ENCODE measurements around the gene THRAP3. TPM values are rescaled to one million over a fixed set of nuclear protein-coding genes. Genes with fewer than 3 reads are reported as not detected.

The THRAP3 gene
- total RNA-seq, 2 donors from 2014 or later, result 64.3 to 66.4 TPM

- peak overlapping the region in 1 of 2 donors; percentile 31 for H3K27ac ChIP-seq
- no peaks in the 10 kb centered on the region for H3K9me3 ChIP-seq
- no peaks in the 10 kb centered on the region for H3K27me3 ChIP-seq
- no peak for DNase-seq (ENCODE audit: low spot score)
- peaks cover 25% of the 10 kb centered on the region for H3K36me3 ChIP-seq
- no peak for TF ChIP-seq CTCF (IDR thresholded peaks at IDR 0.05)
- H3K4me3 ChIP-seq, result no peak overlapping the region
- H3K4me1 ChIP-seq, result peaks cover 0 to 40% of the 10 kb centered on the region in 2 donors
Measured at GRCh38 chr1:36339215-36339614, 115.0 kb downstream of the THRAP3 start.

- H3K9me3 ChIP-seq, result no peaks in the 10 kb centered on the region
- no peaks in the 10 kb centered on the region for H3K27me3 ChIP-seq
- no peak for TF ChIP-seq CTCF (IDR thresholded peaks at IDR 0.05)
- peaks cover 0 to 40% of the 10 kb centered on the region in 2 donors for H3K4me1 ChIP-seq
- peaks cover 29% of the 10 kb centered on the region for H3K36me3 ChIP-seq
- H3K27ac ChIP-seq, result no peak overlapping the region
- H3K4me3 ChIP-seq, result no peak overlapping the region
- no peak for DNase-seq (ENCODE audit: low spot score)
Measured at GRCh38 chr1:36339615-36340014, 115.4 kb downstream of the THRAP3 start.

GRCh38 chr1:36341626-36342320, 117.5 kb downstream of the THRAP3 start:
- Histone ChIP-seq H3K27ac (no peak overlapping the region), H3K36me3 (peaks cover 48% of the 10 kb centered on the region), H3K4me3 (no peak overlapping the region), H3K27me3 (no peaks in the 10 kb centered on the region), H3K9me3 (no peaks in the 10 kb centered on the region), H3K4me1 (peaks cover 0 to 40% of the 10 kb centered on the region in 2 donors)
- no peak for TF ChIP-seq CTCF (IDR thresholded peaks at IDR 0.05)
- DNase-seq (ENCODE audit: low spot score), result no peak

- Histone ChIP-seq H3K27me3 (no peaks in the 10 kb centered on the region), H3K4me1 (peaks cover 0 to 36% of the 10 kb centered on the region in 2 donors), H3K4me3 (no peak overlapping the region), H3K27ac (no peak overlapping the region), H3K9me3 (no peaks in the 10 kb centered on the region), H3K36me3 (peaks cover 56% of the 10 kb centered on the region)
- DNase-seq (ENCODE audit: low spot score), result no peak
- TF ChIP-seq CTCF (IDR thresholded peaks at IDR 0.05), result peak; percentile 46 to 78
Measured at GRCh38 chr1:36342426-36343185, 118.4 kb downstream of the THRAP3 start.

- no peak overlapping the region for H3K4me3 ChIP-seq
- H3K4me1 ChIP-seq, result peaks cover 0 to 25% of the 10 kb centered on the region in 2 donors
- no peaks in the 10 kb centered on the region for H3K9me3 ChIP-seq
- TF ChIP-seq CTCF (IDR thresholded peaks at IDR 0.05), result no peak
- H3K27ac ChIP-seq, result no peak overlapping the region
- peaks cover 68% of the 10 kb centered on the region for H3K36me3 ChIP-seq
- H3K27me3 ChIP-seq, result no peaks in the 10 kb centered on the region
- no peak for DNase-seq (ENCODE audit: low spot score)
Measured at GRCh38 chr1:36343651-36344394, 119.6 kb downstream of the THRAP3 start.
